Posterior cingulate gyrus (tissue), 11 donors: ENCODE results near the gene ZMYM1.

Experiments used
- DNase-seq, 10 donors: peaks; one replicate each; pipeline versions ENCODE4 v3.0.0 to v3.0.0-alpha.2; 2020 to 2021; ENCODE audit warnings: mixed read lengths in 3 of 10
- intact Hi-C: fragments of 100-400 bp; cut with DNase I; formaldehyde crosslinking; loops from one replicate; pipeline ENCODE4 v1.15.1; 2023

The ZMYM1 gene

DNA sequence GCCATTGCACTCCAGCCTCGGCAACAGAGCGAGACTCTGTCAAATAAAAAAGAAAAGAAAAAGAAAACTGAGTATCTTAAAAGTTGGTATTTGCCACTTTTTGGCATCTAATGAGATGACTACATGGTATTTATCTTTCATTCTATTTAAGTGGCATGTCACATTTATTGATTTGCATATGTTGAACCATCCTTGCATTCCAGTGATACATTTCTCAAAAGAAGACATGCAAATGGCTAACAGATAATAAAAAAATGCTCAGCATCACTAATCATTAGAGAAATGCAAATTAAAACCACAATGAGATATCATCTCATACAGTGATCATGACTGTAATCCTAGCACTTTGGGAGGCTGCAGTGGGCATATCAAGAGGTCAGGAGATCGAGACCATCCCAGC is 85.7 kb downstream of the ZMYM1 start:
- DNase-seq: no peak
- intact Hi-C loops: no loop called here
